ENCODE measurements around the gene CDT1. TPM values are rescaled to one million over a fixed set of nuclear protein-coding genes. Genes with fewer than 3 reads are reported as not detected.

The CDT1 gene
- total RNA-seq, 3 donors from 2014 or later (not counting 1 experiment from before 2014, with no cell fraction given) = 2.2 to 3.8 (median 2.6) TPM

DNA sequence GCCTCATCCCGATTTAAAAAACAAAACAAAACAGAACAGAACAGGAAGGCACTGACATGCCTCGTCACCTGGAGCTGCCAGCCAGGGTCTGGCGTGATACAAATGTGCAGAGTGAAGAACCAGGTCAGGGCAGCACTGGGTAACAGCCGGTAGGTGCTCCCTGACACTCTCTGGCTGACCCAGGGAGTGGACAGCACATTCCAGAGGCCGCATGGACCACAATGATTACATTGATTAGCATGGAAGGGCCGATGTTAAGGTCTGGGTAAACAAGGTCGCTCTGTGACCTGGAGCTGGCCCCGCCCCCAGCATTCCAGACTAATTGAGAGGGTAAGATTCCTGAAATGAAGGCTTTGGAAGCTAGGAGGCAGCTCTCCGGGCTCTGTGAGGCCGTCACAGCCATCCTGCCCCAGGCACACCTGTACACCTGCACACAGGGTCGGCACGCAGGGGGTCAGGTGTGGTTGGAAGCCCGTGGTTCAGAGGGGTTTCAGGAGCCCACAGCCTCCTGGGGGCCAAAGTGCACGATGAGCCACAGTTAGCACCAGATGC is 40.0 kb upstream of the CDT1 start:
- ATAC-seq (no peak), DNase-seq (no peak)
- Mint-ChIP-seq H3K4me3 (no peak overlapping the region), H3K27me3 (ENCODE audit: low read depth in 2 of 2) (no peaks in the 10 kb centered on the region), H3K4me1 (peaks cover 22 to 27% of the 10 kb centered on the region in 2 donors), H3K27ac (no peak overlapping the region), H3K9me3 (no peaks in the 10 kb centered on the region), H3K36me3 (no peaks in the 10 kb centered on the region)
- Histone ChIP-seq H3K27ac (ENCODE audit: low read length) (no peak overlapping the region), H3K4me1 (ENCODE audit: control insufficient read depth, insufficient read depth, low read length) (peaks cover 58% of the 10 kb centered on the region), H3K4me3 (ENCODE audit: low read length) (no peak overlapping the region), H3K36me3 (ENCODE audit: control insufficient read depth, insufficient read depth, low read length) (peaks cover 9% of the 10 kb centered on the region), H3K27me3 (ENCODE audit: control insufficient read depth, insufficient read depth, low read length) (no peaks in the 10 kb centered on the region), H3K9me3 (ENCODE audit: control insufficient read depth, insufficient read depth, low read length) (no peaks in the 10 kb centered on the region)
- TF ChIP-seq, protein P1, sequence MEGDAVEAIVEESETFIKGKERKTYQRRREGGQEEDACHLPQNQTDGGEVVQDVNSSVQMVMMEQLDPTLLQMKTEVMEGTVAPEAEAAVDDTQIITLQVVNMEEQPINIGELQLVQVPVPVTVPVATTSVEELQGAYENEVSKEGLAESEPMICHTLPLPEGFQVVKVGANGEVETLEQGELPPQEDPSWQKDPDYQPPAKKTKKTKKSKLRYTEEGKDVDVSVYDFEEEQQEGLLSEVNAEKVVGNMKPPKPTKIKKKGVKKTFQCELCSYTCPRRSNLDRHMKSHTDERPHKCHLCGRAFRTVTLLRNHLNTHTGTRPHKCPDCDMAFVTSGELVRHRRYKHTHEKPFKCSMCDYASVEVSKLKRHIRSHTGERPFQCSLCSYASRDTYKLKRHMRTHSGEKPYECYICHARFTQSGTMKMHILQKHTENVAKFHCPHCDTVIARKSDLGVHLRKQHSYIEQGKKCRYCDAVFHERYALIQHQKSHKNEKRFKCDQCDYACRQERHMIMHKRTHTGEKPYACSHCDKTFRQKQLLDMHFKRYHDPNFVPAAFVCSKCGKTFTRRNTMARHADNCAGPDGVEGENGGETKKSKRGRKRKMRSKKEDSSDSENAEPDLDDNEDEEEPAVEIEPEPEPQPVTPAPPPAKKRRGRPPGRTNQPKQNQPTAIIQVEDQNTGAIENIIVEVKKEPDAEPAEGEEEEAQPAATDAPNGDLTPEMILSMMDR (IDR thresholded peaks at IDR 0.05) = no peak
- 92% methylated on average over 14 of the region's 14 CpGs for WGBS (ENCODE audit: insufficient coverage)
- intact Hi-C loops (cut with micrococcal nuclease) = no loop called here

DNA sequence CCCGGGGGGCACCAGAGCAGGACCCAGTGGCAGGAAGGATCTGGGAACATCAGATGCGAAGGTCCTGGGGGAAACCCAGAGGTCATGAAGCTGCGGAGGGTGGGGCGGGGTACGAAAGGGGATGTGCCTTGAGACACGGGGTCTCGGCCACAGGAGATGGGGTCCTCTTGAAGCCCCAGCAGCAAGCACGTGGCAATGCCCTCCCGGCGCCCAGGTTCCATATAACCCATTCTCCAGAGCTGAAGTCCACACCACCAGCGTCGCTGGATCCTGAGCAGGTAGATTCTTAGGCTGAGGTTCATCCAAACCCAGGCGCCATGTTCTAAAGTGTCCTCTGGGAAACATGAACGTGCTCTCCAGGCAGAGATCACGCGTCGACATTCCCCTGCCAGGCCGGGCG is 39.5 kb upstream of the CDT1 start:
- Mint-ChIP-seq H3K36me3 (no peaks in the 10 kb centered on the region), H3K4me1 (peaks cover 20 to 26% of the 10 kb centered on the region in 2 donors), H3K27me3 (ENCODE audit: low read depth in 2 of 2) (no peaks in the 10 kb centered on the region), H3K27ac (no peak overlapping the region), H3K9me3 (no peaks in the 10 kb centered on the region), H3K4me3 (no peak overlapping the region)
- TF ChIP-seq, protein P1 (IDR thresholded peaks at IDR 0.05) = no peak
- Histone ChIP-seq H3K4me1 (ENCODE audit: control insufficient read depth, insufficient read depth, low read length) (peaks cover 59% of the 10 kb centered on the region), H3K4me3 (ENCODE audit: low read length) (no peak overlapping the region), H3K27me3 (ENCODE audit: control insufficient read depth, insufficient read depth, low read length) (no peaks in the 10 kb centered on the region), H3K9me3 (ENCODE audit: control insufficient read depth, insufficient read depth, low read length) (no peaks in the 10 kb centered on the region), H3K36me3 (ENCODE audit: control insufficient read depth, insufficient read depth, low read length) (peaks cover 9% of the 10 kb centered on the region), H3K27ac (ENCODE audit: low read length) (no peak overlapping the region)
- DNase-seq (no peak), ATAC-seq (no peak)
- intact Hi-C loops (cut with micrococcal nuclease) = no loop called here
- WGBS (ENCODE audit: insufficient coverage) = 97% methylated on average over 19 of the region's 19 CpGs

DNA sequence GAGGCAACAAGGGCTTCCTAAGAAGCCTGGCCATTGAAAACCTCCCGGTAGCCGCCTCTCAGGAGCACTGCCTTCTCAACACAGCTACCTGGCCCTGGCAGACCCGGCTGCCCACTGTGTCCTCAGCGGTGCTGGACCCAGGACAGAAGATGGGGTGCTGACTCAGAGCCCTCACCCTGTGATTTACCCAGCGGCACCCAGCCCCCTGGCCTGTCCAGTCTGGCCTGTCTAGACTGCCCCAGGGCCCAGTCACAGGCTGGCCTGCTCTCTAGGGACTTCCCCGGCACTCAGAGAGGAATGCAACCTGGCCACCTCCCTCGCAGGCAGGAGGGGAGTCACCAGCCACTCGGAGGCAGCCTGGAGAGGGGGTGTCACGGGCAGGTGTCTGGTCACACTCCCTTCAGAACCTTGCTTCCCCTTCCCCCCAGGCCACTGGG is 38.7 kb upstream of the CDT1 start:
- Mint-ChIP-seq H3K4me3 (no peak overlapping the region), H3K4me1 (peaks cover 24 to 28% of the 10 kb centered on the region in 2 donors)
- DNase-seq = no peak

More for the DNA sequence above, 38.7 kb upstream of the CDT1 start:
- no peaks in the 10 kb centered on the region for H3K9me3 ChIP-seq (ENCODE audit: control insufficient read depth, insufficient read depth, low read length)
- H3K27ac Mint-ChIP-seq = no peak overlapping the region
- TF ChIP-seq, protein P1 (IDR thresholded peaks at IDR 0.05) = no peak
- no peaks in the 10 kb centered on the region for H3K9me3 Mint-ChIP-seq
- intact Hi-C loops (cut with micrococcal nuclease) = no loop called here
- no peaks in the 10 kb centered on the region for H3K36me3 Mint-ChIP-seq
- WGBS (ENCODE audit: insufficient coverage) = 94% methylated on average over 7 of the region's 9 CpGs
- ATAC-seq = no peak
- H3K27me3 Mint-ChIP-seq (ENCODE audit: low read depth in 2 of 2) = no peaks in the 10 kb centered on the region
- H3K36me3 ChIP-seq (ENCODE audit: control insufficient read depth, insufficient read depth, low read length) = peaks cover 9% of the 10 kb centered on the region
- H3K27ac ChIP-seq (ENCODE audit: low read length) = no peak overlapping the region
- H3K4me1 ChIP-seq (ENCODE audit: control insufficient read depth, insufficient read depth, low read length) = peaks cover 59% of the 10 kb centered on the region
- H3K4me3 ChIP-seq (ENCODE audit: low read length) = no peak overlapping the region
- H3K27me3 ChIP-seq (ENCODE audit: control insufficient read depth, insufficient read depth, low read length) = no peaks in the 10 kb centered on the region

Measured in natural killer cell (primary cell).